ENCODE data around the gene METTL16. TPM values are rescaled to one million over a fixed set of nuclear protein-coding genes. Genes with fewer than 3 reads are reported as not detected.

METTL16 gene
- polyA plus RNA-seq, 1 donor (not counting 4 experiments of a cell fraction or from before 2014, with no cell fraction given): 16.6 TPM

DNA sequence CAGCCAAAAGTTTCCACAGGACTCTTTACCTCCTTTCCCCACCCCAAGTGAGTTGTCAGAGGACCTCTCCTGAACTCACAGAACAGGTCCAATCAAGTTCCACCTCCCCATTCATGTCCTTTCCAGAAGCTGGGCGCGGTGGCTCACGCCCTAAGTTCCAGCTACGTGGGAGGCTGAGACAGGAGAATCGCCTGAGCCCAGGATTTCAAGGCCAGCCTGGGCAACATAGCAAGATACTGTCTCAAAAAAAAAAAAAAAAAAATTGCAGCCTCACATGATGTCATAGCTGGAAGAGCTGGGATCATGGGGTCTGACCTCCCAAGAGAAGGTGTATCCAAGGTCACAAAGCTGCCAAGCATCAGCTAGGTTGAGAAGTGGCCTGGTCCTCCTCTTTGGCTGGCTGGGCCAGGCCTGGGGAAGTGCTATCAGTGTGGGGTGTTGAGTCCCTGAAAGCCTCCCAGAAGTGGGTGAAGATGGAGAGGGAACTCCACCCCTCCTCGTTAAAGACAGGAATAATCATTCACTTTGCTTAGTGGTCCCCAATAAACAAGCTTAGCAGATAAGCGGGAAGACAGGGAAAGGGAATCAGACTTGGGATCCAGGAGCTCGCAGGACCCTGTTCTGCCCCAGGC, 105.3 kb downstream of the METTL16 start:
- dilution Hi-C loops (cut with MboI; ENCODE audit: extremely low pct_ligation_motif_present, low sequenced_read_pairs): no loop called here
- no peak overlapping the region for H2AFZ ChIP-seq (ENCODE audit: control insufficient read depth, low read length)
- peak overlapping the region; percentile 77 for H3K9ac ChIP-seq (ENCODE audit: control insufficient read depth, extremely low read depth, insufficient read depth, low read length)
- H3K9me1 ChIP-seq (ENCODE audit: control insufficient read depth, extremely low read depth, insufficient read depth, low read length): no peaks in the 10 kb centered on the region
- no peak for TF ChIP-seq EZH2 (IDR thresholded peaks at IDR 0.05; ENCODE audit: low read length)
- TF ChIP-seq, protein P1, sequence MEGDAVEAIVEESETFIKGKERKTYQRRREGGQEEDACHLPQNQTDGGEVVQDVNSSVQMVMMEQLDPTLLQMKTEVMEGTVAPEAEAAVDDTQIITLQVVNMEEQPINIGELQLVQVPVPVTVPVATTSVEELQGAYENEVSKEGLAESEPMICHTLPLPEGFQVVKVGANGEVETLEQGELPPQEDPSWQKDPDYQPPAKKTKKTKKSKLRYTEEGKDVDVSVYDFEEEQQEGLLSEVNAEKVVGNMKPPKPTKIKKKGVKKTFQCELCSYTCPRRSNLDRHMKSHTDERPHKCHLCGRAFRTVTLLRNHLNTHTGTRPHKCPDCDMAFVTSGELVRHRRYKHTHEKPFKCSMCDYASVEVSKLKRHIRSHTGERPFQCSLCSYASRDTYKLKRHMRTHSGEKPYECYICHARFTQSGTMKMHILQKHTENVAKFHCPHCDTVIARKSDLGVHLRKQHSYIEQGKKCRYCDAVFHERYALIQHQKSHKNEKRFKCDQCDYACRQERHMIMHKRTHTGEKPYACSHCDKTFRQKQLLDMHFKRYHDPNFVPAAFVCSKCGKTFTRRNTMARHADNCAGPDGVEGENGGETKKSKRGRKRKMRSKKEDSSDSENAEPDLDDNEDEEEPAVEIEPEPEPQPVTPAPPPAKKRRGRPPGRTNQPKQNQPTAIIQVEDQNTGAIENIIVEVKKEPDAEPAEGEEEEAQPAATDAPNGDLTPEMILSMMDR (optimal IDR thresholded peaks at IDR 0.05 in 1 of 3, IDR thresholded peaks at IDR 0.05 in 1 of 3, conservative IDR thresholded peaks at IDR 0.05 in 1 of 3; ENCODE audit: extremely low read depth in 1 of 3, insufficient read depth in 2 of 3, low read length in 3 of 3): no peak
- peak overlapping the region in 1 of 3 experiments; percentile 12 for H3K4me3 ChIP-seq (ENCODE audit: control insufficient read depth in 2 of 3, extremely low read depth in 1 of 3, insufficient read depth in 2 of 3, low read depth in 1 of 3, low read length in 3 of 3)
- H3K27me3 ChIP-seq (ENCODE audit: control insufficient read depth, extremely low read depth, insufficient read depth, low read length): no peaks in the 10 kb centered on the region
- H3K9me3 ChIP-seq (ENCODE audit: control insufficient read depth, low read depth, low read length): no peaks in the 10 kb centered on the region
- H4K20me1 ChIP-seq (ENCODE audit: control insufficient read depth, extremely low read depth, insufficient read depth, low read length): no peaks in the 10 kb centered on the region
- FAIRE-seq (no peak), DNase-seq (ENCODE audit: low read depth, low spot score) (no peak)
- H3K36me3 ChIP-seq (ENCODE audit: control insufficient read depth in 2 of 2, extremely low read depth in 1 of 2, insufficient read depth in 2 of 2, low read length in 2 of 2): no peaks in the 10 kb centered on the region
- peak overlapping the region; percentile 97 for H3K27ac ChIP-seq (ENCODE audit: control insufficient read depth, insufficient read depth, low read length)
- peaks cover 50% of the 10 kb centered on the region for H3K4me1 ChIP-seq (ENCODE audit: control insufficient read depth, extremely low read depth, insufficient read depth, low read length)
- peak overlapping the region; percentile 68 for H3K4me2 ChIP-seq (ENCODE audit: control insufficient read depth, extremely low read depth, insufficient read depth, low read depth, low read length)
- no peaks in the 10 kb centered on the region for H3K79me2 ChIP-seq (ENCODE audit: control insufficient read depth, insufficient read depth, low read length)

DNA sequence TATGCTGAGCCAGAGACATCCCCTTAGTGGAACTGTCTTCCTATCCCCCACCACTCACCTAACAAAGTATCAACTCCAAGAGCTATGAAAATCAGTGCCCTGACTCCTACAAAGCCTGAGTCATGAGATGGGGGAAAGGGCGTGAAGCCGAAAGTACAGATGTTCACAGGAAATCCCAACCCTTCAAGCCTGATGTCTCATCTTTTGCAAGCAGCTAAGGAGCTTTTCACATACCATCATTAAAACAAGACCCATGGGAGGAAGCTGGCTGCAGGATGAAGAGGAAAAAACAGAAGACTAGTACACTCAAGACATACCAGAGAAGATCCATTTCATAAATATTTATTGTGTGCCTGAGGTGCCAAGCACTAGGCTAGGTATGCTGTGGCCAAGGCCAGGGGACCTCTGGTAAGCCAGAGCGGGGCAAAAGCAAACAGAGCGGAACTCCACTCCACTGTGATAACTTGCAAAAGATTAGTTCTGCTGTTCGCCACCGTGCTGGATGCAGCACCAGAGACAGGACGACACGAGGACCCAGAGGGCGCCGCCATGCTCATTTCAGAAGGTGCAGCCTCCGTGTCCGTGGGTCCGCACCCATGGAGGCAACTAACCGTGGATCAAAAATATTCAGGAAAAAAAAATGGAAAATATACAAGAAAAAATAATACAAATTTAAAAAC, 106.3 kb downstream of the METTL16 start:
- no peaks in the 10 kb centered on the region for H3K9me3 ChIP-seq (ENCODE audit: control insufficient read depth, low read depth, low read length)
- peak overlapping the region; percentile 77 for H3K9ac ChIP-seq (ENCODE audit: control insufficient read depth, extremely low read depth, insufficient read depth, low read length)
- H3K27me3 ChIP-seq (ENCODE audit: control insufficient read depth, extremely low read depth, insufficient read depth, low read length): no peaks in the 10 kb centered on the region
- peaks cover 50% of the 10 kb centered on the region for H3K4me1 ChIP-seq (ENCODE audit: control insufficient read depth, extremely low read depth, insufficient read depth, low read length)
- TF ChIP-seq EZH2 (IDR thresholded peaks at IDR 0.05; ENCODE audit: low read length): no peak
- TF ChIP-seq, protein P1 (optimal IDR thresholded peaks at IDR 0.05 in 1 of 3, IDR thresholded peaks at IDR 0.05 in 1 of 3, conservative IDR thresholded peaks at IDR 0.05 in 1 of 3; ENCODE audit: extremely low read depth in 1 of 3, insufficient read depth in 2 of 3, low read length in 3 of 3): no peak
- peak overlapping the region in 2 of 3 experiments; percentile 29 to 31 for H3K4me3 ChIP-seq (ENCODE audit: control insufficient read depth in 2 of 3, extremely low read depth in 1 of 3, insufficient read depth in 2 of 3, low read depth in 1 of 3, low read length in 3 of 3)
- H3K79me2 ChIP-seq (ENCODE audit: control insufficient read depth, insufficient read depth, low read length): no peaks in the 10 kb centered on the region
- dilution Hi-C loops (cut with MboI; ENCODE audit: extremely low pct_ligation_motif_present, low sequenced_read_pairs): no loop called here
- no peaks in the 10 kb centered on the region for H3K9me1 ChIP-seq (ENCODE audit: control insufficient read depth, extremely low read depth, insufficient read depth, low read length)
- peak overlapping the region; percentile 68 for H3K4me2 ChIP-seq (ENCODE audit: control insufficient read depth, extremely low read depth, insufficient read depth, low read depth, low read length)
- FAIRE-seq (peak; percentile 100), DNase-seq (ENCODE audit: low read depth, low spot score) (no peak)
- H4K20me1 ChIP-seq (ENCODE audit: control insufficient read depth, extremely low read depth, insufficient read depth, low read length): no peaks in the 10 kb centered on the region
- H3K27ac ChIP-seq (ENCODE audit: control insufficient read depth, insufficient read depth, low read length): peak overlapping the region; percentile 97
- no peak overlapping the region for H2AFZ ChIP-seq (ENCODE audit: control insufficient read depth, low read length)
- H3K36me3 ChIP-seq (ENCODE audit: control insufficient read depth in 2 of 2, extremely low read depth in 1 of 2, insufficient read depth in 2 of 2, low read length in 2 of 2): no peaks in the 10 kb centered on the region
